HCT116 (cell line): ENCODE results near the gene FAM20C. TPM values are rescaled to one million over a fixed set of nuclear protein-coding genes. Genes with fewer than 3 reads are reported as not detected.

ENCODE experiments used
- ATAC-seq: fragments of 200-7000 bp; cut with Tn5 transposase; 2 replicates; pipeline ENCODE4 v1.9.1; 2020; ENCODE audit warnings: mild to moderate bottlenecking, moderate library complexity
- BruUV-seq: library from RNA; stranded (reverse); fragments of 400-500 nt; replicated peaks from 2 replicates; lab custom pipeline; 2021; lab: Mats Ljungman, UMichigan
- CTCF ChIA-PET: fragments of 300-600 bp; sonication (Branson Sonifier 250); formaldehyde crosslinking; loops from one replicate; lab custom pipeline; 2021; ENCODE audit warnings: antibody characterized with exemption; lab: Charles Lee
- POLR2A ChIA-PET: fragments of 300-600, 350-600 bp; sonication (Branson Sonifier 250); formaldehyde crosslinking; loops from one replicate; lab custom pipeline; 2021; ENCODE audit warnings: antibody characterized with exemption; lab: Charles Lee
- RAD21 ChIA-PET, 2 experiments: fragments of 300-600 bp; sonication (Branson Sonifier 250); formaldehyde crosslinking; loops; one replicate each; lab custom pipeline; 2023; ENCODE audit warnings: low total read pairs in 2 of 2; ENCODE audit not compliant: uncharacterized antibody in 2 of 2, unreplicated experiment in 2 of 2, low non-redundant PET in 1 of 2; lab: Charles Lee
- DNase-seq: peaks from one replicate; pipeline ENCODE4 v3.0.0-alpha.2; 2010; ENCODE audit warnings: low read depth, low spot score
- H2AFZ ChIP-seq: fragments of 200-600 bp; shearing (Covaris generic), sonication (generic); 2 replicates; pipeline ENCODE4 v1.6.1; 2017; ENCODE audit warnings: low read depth, mixed run types, mixed read lengths, antibody characterized with exemption, low read length; ENCODE audit not compliant: poor library complexity, severe bottlenecking
- H3K27ac ChIP-seq: 2 replicates; pipeline ENCODE4 v1.5.1; 2012; ENCODE audit warnings: low read depth, low read length
- H3K27me3 ChIP-seq: fragments of 200-600 bp; sonication (generic); 2 replicates; pipeline ENCODE4 v1.6.1; 2016; ENCODE audit warnings: mixed run types, low read length, mixed read lengths; ENCODE audit not compliant: insufficient read depth
- H3K36me3 ChIP-seq, 2 experiments: fragments of 200-500 bp in 1 of 2; fragments of 200-600 bp in 1 of 2; sonication (Bioruptor generic) in 1 of 2; sonication (generic) in 1 of 2; 2 replicates each; pipeline versions ENCODE4 v1.5.1 to v1.6.1; 2014 to 2016; ENCODE audit warnings: low read length in 2 of 2, inconsistent platforms in 1 of 2, mixed read lengths in 1 of 2, mixed run types in 1 of 2; ENCODE audit not compliant: insufficient read depth in 2 of 2, control insufficient read depth in 1 of 2
- H3K4me1 ChIP-seq, 2 experiments: fragments of 200-600 bp in 1 of 2; sonication (generic) in 1 of 2; 2 replicates each; pipeline versions ENCODE4 v1.5.1 to v1.6.1; 2012 to 2017; ENCODE audit warnings: low read length in 2 of 2, inconsistent platforms in 1 of 2, mild to moderate bottlenecking in 1 of 2, mixed read lengths in 1 of 2, mixed run types in 1 of 2, moderate library complexity in 1 of 2; ENCODE audit not compliant: insufficient read depth in 2 of 2, control insufficient read depth in 1 of 2
- H3K4me2 ChIP-seq: fragments of 200-600 bp; sonication (generic); 2 replicates; pipeline ENCODE4 v1.6.1; 2017; ENCODE audit warnings: mixed run types, low read length, mixed read lengths
- H3K4me3 ChIP-seq, 2 experiments: fragments of 200-600 bp in 1 of 2; sonication (generic) in 1 of 2; replicated peaks in 1 of 2; 2 replicates each; pipeline ENCODE4 v1.5.1; 2011 to 2016; ENCODE audit warnings: low read length in 2 of 2, control low read depth in 1 of 2, low read depth in 1 of 2, mild to moderate bottlenecking in 1 of 2, mixed read lengths in 1 of 2, mixed run types in 1 of 2
- H3K79me2 ChIP-seq: fragments of 200-600 bp; sonication (generic); 2 replicates; pipeline ENCODE4 v1.6.1; 2017; ENCODE audit warnings: mild to moderate bottlenecking, mixed run types, low read length, moderate library complexity, mixed read lengths; ENCODE audit not compliant: insufficient read depth
- H3K9ac ChIP-seq: fragments of 200-600 bp; sonication (generic); 2 replicates; pipeline ENCODE4 v1.6.1; 2016; ENCODE audit warnings: low read length, mixed read lengths
- H3K9me2 ChIP-seq: fragments of 200-600 bp; sonication (generic), shearing (Covaris generic); 2 replicates; pipeline ENCODE4 v1.6.1; 2017; ENCODE audit warnings: mixed run types, mild to moderate bottlenecking, moderate library complexity; ENCODE audit not compliant: insufficient read depth
- H3K9me3 ChIP-seq, 2 experiments: fragments of 200-500 bp in 1 of 2; fragments of 200-600 bp in 1 of 2; sonication (Bioruptor generic) in 1 of 2; sonication (generic) in 1 of 2; 2 replicates each; pipeline ENCODE4 v1.6.1; 2014 to 2017; ENCODE audit warnings: low read length in 2 of 2, mixed read lengths in 2 of 2, inconsistent platforms in 1 of 2, low read depth in 1 of 2, mild to moderate bottlenecking in 1 of 2, mixed run types in 1 of 2, moderate library complexity in 1 of 2; ENCODE audit not compliant: control insufficient read depth in 1 of 2, insufficient read depth in 1 of 2
- H4K20me1 ChIP-seq: fragments of 200-600 bp; sonication (generic), shearing (Covaris generic); 2 replicates; pipeline ENCODE4 v1.6.1; 2017; ENCODE audit warnings: mixed run types, mild to moderate bottlenecking, moderate library complexity; ENCODE audit not compliant: insufficient read depth
- CBX3 ChIP-seq: IDR thresholded peaks from 2 replicates; pipeline ENCODE4 v1.6.1; 2012; ENCODE audit warnings: low read depth
- EGR1 ChIP-seq: IDR thresholded peaks from 2 replicates; pipeline ENCODE4 v1.6.1; 2012; ENCODE audit warnings: low read depth
- ELF1 ChIP-seq: IDR thresholded peaks from 2 replicates; pipeline ENCODE4 v1.6.1; 2012; ENCODE audit warnings: low read depth, borderline replicate concordance
- FOSL1 ChIP-seq: IDR thresholded peaks from 2 replicates; pipeline ENCODE4 v1.6.1; 2012; ENCODE audit warnings: low read depth
- JUND ChIP-seq: IDR thresholded peaks from 2 replicates; pipeline ENCODE4 v1.6.1; 2012
- POLR2AphosphoS5 ChIP-seq: IDR thresholded peaks from 2 replicates; pipeline ENCODE4 v1.6.1; 2011; ENCODE audit warnings: mild to moderate bottlenecking, low read depth, low read length, moderate library complexity
- SIN3A ChIP-seq: IDR thresholded peaks from 2 replicates; pipeline ENCODE4 v1.6.1; 2012; ENCODE audit warnings: low read depth
- SP1 ChIP-seq: IDR thresholded peaks from 2 replicates; pipeline ENCODE4 v1.6.1; 2012; ENCODE audit warnings: low read depth
- SRF ChIP-seq: IDR thresholded peaks from 2 replicates; pipeline ENCODE4 v1.6.1; 2012; ENCODE audit warnings: low read depth
- TCF7L2 ChIP-seq: IDR thresholded peaks from 2 replicates; pipeline ENCODE4 v1.7.0; 2011; ENCODE audit warnings: borderline replicate concordance, inconsistent platforms; ENCODE audit not compliant: insufficient read depth, insufficient read length; ENCODE audit errors: extremely low read depth
- ZFX ChIP-seq: fragments of 450-650 bp; IDR thresholded peaks from 2 replicates; pipeline ENCODE4 v1.6.1; 2017
- intact Hi-C: fragments of 100-400 bp; cut with micrococcal nuclease; formaldehyde crosslinking; loops from 2 replicates; pipeline ENCODE4 v1.10.0; 2022
- total RNA-seq: library from RNA; stranded (reverse); gene quantifications from one replicate; pipeline ENCODE4 v1.2.1, GENCODE V29; 2021; ENCODE audit not compliant: unreplicated experiment
- TF ChIP-seq, protein P1 (sequence below): IDR thresholded peaks from 2 replicates; pipeline ENCODE4 v1.6.1; 2011; ENCODE audit warnings: mild to moderate bottlenecking, low read length, moderate library complexity; ENCODE audit not compliant: insufficient replicate concordance; ENCODE audit errors: extremely low read depth
- TF ChIP-seq, protein P2 (sequence below): IDR thresholded peaks from 2 replicates; pipeline ENCODE4 v1.6.1; 2012; ENCODE audit warnings: low read depth

FAM20C gene
- total RNA-seq, 1 experiment from 2014 or later = 27.1 TPM

DNA sequence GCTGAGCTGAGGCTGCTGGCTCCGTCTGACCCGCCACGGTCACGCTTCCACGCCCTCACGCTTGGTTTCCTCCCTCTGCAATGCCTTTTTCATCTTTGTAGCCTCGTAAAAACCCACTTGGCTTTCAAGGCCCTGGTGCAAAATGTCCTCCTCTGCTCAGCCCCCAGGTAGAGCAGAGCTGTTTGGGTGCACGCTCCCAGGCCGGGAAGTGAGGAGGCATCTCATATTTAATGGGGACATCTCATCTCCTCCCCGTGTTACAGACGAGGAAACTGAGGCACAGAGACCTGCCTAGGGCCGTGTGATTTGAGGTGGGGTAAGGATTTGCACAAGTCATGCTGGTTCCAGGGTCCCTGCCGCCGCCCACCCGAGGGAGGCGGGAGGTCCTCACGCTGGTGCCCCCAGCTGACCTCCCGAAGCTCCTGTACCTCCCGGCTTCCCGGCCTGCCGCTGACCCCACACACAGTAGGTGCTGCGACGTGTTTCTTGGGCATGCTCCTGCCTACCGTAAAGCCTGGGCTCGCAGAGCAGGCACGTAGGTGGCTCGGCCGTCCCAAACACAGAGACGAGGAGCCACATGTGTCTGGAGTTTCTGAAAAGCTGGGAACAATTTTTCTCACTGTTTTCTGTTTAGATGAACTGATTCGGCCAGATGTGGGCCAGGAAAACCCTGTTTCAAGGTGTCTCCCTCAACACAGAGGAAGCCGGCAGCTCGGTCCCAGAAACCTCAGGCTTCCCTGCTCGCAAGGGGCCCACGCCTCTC lies 109.1 kb downstream of the FAM20C start:
- ChIA-PET POLR2A (no interaction called here), CTCF (no interaction called here)
- ATAC-seq = no peak
- no peaks in the 10 kb centered on the region for H3K79me2 ChIP-seq
- TF ChIP-seq SIN3A (no peak), EGR1 (no peak), JUND (no peak)
- TF ChIP-seq, all 23 proteins: peak for 0
- H3K27me3 ChIP-seq = no peaks in the 10 kb centered on the region
- H2AFZ ChIP-seq = no peak overlapping the region
- H3K9me2 ChIP-seq = no peaks in the 10 kb centered on the region
- H3K4me1 ChIP-seq = no peaks in the 10 kb centered on the region
- H3K4me2 ChIP-seq = no peak overlapping the region
- no peak overlapping the region for H3K27ac ChIP-seq
- no peaks in the 10 kb centered on the region for H3K36me3 ChIP-seq
- BruUV-seq = no TSS peak
- intact Hi-C loops = no loop called here
- RAD21 ChIA-PET = no interaction called here
- no peak overlapping the region for H3K9ac ChIP-seq
- no peaks in the 10 kb centered on the region for H4K20me1 ChIP-seq
- H3K4me3 ChIP-seq = no peak overlapping the region
- DNase-seq = no peak
- H3K9me3 ChIP-seq = peaks cover 0 to 3% of the 10 kb centered on the region in 2 experiments; a peak in 1 of 4 replicates

DNA sequence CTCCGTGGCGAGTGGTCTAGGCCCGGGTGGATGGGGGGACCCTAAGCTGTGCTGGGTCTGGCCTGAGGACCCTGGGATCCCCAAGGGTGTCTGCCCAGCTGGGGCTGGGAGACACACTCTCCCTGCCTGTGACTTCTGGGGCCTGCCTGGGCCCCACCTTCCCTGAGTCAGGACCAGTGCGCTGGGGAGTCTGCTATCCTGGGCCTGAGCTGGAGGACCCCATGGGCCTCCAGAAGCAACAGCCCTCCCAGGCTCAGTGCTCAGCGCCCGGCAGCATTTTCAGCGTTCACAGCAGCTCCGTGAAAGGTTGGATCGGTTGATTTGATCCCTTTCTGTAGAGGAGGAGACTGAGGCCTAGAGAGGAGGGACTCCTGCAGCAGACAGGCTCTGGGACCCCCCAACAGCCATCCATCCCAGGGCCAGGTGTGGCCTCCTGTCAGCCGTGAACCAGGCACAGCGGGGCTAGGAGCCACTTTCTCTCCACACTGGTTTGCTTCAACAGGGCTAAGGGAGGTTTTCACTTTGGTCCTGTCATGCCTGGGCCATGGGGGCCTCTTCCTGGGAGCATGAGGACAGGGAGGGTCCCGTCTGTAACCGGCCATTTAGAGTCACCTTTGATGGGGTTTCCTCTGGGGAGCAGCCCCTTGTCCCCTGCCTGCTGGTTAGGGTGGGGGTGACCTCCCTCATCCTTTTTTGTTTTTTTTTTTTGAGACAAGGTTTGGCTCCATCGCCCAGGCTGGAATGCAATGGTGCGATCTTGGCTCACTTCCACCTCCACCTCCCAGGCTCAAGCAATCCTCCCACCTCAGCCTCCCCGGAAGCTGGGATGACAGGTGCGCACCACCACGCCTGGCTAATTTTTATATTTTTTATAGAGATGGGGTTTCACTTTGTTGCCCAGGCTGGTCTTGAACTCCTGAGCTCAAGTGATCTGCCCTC lies 110.0 kb downstream of the FAM20C start:
- intact Hi-C loops = no loop called here
- Histone ChIP-seq H3K27me3 (no peaks in the 10 kb centered on the region), H3K9ac (no peak overlapping the region), H3K4me1 (no peaks in the 10 kb centered on the region), H3K79me2 (no peaks in the 10 kb centered on the region), H3K4me2 (no peak overlapping the region), H3K27ac (no peak overlapping the region), H3K9me2 (no peaks in the 10 kb centered on the region), H3K36me3 (no peaks in the 10 kb centered on the region), H4K20me1 (no peaks in the 10 kb centered on the region), H3K9me3 (peaks cover 0 to 3% of the 10 kb centered on the region in 2 experiments; a peak in 1 of 4 replicates), H3K4me3 (no peak overlapping the region), H2AFZ (no peak overlapping the region)
- ChIA-PET CTCF (no interaction called here), RAD21 (no interaction called here), POLR2A (no interaction called here)
- BruUV-seq = no TSS peak
- DNase-seq (no peak), ATAC-seq (no peak)
- no peak for TF ChIP-seq EGR1
- TF ChIP-seq JUND = no peak
- TF ChIP-seq, protein P1, sequence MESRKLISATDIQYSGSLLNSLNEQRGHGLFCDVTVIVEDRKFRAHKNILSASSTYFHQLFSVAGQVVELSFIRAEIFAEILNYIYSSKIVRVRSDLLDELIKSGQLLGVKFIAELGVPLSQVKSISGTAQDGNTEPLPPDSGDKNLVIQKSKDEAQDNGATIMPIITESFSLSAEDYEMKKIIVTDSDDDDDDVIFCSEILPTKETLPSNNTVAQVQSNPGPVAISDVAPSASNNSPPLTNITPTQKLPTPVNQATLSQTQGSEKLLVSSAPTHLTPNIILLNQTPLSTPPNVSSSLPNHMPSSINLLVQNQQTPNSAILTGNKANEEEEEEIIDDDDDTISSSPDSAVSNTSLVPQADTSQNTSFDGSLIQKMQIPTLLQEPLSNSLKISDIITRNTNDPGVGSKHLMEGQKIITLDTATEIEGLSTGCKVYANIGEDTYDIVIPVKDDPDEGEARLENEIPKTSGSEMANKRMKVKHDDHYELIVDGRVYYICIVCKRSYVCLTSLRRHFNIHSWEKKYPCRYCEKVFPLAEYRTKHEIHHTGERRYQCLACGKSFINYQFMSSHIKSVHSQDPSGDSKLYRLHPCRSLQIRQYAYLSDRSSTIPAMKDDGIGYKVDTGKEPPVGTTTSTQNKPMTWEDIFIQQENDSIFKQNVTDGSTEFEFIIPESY = no peak
- no peak for TF ChIP-seq ZFX
- TF ChIP-seq SRF = no peak
- TF ChIP-seq ELF1 = no peak
- TF ChIP-seq FOSL1 = no peak
- TF ChIP-seq CBX3 = no peak
- TF ChIP-seq SP1 = no peak
- no peak for TF ChIP-seq TCF7L2
- TF ChIP-seq, protein P2, sequence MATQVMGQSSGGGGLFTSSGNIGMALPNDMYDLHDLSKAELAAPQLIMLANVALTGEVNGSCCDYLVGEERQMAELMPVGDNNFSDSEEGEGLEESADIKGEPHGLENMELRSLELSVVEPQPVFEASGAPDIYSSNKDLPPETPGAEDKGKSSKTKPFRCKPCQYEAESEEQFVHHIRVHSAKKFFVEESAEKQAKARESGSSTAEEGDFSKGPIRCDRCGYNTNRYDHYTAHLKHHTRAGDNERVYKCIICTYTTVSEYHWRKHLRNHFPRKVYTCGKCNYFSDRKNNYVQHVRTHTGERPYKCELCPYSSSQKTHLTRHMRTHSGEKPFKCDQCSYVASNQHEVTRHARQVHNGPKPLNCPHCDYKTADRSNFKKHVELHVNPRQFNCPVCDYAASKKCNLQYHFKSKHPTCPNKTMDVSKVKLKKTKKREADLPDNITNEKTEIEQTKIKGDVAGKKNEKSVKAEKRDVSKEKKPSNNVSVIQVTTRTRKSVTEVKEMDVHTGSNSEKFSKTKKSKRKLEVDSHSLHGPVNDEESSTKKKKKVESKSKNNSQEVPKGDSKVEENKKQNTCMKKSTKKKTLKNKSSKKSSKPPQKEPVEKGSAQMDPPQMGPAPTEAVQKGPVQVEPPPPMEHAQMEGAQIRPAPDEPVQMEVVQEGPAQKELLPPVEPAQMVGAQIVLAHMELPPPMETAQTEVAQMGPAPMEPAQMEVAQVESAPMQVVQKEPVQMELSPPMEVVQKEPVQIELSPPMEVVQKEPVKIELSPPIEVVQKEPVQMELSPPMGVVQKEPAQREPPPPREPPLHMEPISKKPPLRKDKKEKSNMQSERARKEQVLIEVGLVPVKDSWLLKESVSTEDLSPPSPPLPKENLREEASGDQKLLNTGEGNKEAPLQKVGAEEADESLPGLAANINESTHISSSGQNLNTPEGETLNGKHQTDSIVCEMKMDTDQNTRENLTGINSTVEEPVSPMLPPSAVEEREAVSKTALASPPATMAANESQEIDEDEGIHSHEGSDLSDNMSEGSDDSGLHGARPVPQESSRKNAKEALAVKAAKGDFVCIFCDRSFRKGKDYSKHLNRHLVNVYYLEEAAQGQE = no peak
- TF ChIP-seq POLR2AphosphoS5 = no peak
